Stimulated activated naive CD4-positive, alpha-beta T cell (primary cell): ENCODE measurements around the gene CHSY3.

Experiments
- DNase-seq, 6 experiments: peaks; one replicate each; lab custom pipeline; 2025; lab: John Stamatoyannopoulos, UW

CHSY3 gene

DNA sequence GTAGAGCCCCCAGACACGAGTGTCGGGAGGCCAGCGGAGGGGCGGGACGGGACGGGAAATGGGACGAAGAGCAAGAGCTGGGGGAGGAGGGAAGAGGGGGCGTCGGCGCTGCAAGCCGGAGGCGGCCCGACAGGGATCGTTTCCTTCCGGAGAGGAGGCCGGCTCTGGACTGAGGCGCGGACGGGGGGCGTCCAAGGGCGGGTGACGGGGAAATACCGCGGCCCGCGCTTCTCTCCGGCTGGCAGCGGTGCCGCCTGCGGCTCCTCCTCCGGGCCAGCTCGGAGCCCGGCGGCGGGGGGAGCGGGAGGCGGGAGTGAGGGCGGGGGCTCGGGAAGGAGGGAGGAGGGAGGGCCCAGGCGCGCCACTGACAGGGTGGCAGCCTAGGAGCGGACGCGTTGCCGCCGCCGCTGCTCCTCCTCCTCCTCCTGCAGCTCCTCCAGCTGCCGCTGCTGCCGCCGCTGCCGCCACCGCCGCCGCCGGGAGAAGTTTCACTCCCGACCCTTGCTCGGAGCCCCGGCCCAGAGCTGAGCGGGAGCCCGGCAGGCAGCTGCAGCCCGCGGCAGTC is at the start of gene CHSY3:
Gene CHSY3 (plus strand): TSS at position 364 of the 565 bp plus-strand sequence.
- peak in 1 of 6 experiments; percentile 11 for DNase-seq

DNA sequence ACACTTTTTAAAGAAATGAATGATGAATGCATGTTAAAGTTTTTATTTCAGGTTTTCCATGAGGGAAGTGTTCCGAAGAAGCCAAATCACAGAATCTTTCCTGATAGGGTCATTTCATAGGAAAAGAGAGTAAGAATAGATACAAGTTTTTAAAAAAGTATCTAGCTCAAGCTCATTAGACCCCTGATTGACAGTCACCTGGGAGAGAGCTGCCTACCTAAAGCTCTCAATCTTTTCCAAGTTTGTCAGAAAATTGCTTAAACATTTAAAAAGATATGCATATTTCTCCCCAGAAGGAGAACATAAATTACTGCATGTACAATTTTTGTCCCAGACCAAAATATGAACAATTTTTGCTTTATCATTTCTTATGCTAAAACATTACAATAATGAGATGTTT is 47.9 kb upstream of the CHSY3 start:
- DNase-seq: no peak

DNA sequence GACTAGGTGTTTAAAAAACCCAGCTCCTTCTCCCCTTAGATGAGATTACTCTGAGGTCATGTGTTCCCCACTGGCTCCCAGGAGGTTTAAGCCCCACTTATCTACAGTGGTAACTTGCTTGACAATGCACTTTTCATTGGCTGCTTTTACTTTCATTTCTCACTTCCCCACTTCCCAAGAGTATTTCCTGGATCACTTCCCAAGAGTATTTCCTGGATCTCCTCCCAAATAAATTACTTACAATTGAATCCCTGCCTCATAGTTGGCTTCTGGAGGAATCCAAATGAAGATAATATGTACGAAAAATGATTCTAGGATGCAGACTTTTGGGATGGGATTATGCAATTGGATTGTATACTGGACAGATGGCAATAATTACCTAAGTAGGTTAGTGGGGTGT is 47.1 kb upstream of the CHSY3 start:
- no peak for DNase-seq

DNA sequence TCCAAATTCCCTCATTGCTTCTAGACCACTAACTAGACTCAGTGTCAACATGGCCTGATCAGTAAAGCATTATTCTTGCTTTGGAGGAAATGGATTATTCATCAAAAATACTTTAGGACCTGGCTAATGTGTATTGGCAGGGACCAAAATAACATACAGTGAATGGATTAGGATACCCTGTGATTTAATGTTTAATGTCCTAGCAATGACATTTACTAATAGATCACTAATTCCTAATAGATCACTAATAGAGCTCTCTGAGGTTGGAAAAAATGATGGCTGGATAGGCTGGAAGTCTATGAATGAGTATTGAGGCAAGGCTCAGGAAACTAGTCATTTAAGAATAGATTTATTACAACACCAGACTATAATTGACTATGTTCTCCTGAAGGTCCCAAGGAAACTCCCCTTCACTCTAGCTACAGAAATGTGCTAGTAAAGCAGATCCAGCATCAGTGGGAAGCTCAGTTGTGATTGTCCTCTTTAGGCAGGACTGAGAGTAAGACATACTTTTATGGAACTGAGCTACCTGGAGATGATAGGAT is 46.1 kb upstream of the CHSY3 start:
- DNase-seq: no peak

DNA sequence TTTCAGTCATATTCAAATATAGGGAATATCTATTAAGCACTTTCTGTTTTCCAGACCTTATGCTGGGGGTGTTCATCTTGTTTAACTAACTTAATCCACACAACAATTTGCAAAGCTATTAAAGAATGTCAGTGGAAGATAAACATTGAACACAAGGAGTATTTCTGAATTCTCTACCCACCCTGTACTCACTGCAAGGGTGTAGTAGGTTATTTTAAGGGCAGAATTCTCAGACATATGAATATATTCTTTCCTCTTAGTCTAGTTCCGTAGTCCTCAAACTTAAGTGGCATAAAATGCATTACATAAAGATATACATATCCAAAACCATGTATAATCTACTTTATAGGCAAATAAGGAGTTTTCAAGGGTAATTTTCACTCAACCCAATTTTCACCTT is 19.9 kb upstream of the CHSY3 start:
- DNase-seq: no peak

DNA sequence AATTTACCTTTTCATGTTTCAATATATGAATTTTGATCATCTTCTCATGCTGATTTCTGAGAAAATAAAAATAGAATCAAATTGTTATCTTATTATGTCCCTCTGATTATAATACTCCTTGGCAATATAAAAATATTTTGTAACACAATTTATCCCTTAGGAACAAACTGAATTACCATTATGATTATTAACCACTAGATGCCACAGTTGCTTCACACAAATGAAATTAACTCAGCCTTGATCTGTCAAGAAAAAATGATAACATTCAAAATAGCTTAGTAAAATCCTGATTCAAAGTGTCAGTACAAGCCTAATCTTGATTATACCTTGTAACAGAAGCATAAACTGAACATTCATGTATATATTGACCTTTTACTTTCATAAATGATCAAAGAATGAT is 4.8 kb upstream of the CHSY3 start:
- no peak for DNase-seq

DNA sequence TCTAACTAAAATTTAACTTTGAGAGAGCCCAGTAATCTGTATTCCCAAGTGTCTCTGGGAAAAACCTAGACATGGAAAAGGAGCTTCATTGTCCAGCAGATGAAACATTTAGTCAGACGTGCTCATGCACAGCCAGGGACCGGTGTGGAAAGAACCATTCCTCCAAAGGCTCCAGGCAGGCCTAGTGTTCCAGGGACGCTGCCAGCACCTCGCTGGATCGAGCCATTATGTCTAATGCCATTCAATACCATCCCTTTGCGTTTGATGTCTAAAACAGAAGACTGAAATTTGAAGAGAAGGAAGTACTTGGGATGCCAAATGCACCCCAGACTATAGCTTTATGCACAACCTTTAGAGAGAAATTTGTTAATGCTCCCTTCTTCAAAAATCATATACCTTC is 1.4 kb upstream of the CHSY3 start:
- no peak for DNase-seq

DNA sequence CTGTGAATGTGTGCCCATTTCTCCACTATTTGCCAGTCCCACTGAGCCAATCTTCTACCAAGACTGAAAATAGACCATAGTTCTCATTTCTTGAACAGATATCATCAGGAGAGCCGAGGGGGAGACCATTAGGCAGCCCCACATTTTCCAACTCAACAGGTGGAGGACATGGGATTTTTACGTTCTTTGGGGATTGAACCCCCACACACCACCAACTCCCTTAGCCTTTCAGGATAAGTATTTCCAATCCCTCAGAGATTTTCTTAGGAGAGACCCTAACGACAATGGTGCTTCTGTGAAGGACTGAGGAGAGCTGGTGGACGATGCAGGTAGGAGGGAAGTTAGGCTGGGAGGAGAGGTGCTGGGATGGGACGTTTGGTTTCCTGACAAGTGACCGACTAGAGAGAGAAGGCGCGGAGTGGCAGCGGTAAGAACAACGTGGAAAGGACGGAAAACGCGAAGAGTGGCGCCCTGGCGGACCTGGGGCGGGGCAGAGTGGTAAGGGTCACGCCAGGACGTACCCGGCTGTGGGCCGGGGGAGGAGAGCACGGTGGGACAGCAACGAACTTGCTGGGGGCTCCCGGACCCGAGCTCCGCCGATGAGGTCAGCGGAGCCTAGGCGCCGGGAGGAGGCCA is 681 bp upstream of the CHSY3 start:
- no peak for DNase-seq

DNA sequence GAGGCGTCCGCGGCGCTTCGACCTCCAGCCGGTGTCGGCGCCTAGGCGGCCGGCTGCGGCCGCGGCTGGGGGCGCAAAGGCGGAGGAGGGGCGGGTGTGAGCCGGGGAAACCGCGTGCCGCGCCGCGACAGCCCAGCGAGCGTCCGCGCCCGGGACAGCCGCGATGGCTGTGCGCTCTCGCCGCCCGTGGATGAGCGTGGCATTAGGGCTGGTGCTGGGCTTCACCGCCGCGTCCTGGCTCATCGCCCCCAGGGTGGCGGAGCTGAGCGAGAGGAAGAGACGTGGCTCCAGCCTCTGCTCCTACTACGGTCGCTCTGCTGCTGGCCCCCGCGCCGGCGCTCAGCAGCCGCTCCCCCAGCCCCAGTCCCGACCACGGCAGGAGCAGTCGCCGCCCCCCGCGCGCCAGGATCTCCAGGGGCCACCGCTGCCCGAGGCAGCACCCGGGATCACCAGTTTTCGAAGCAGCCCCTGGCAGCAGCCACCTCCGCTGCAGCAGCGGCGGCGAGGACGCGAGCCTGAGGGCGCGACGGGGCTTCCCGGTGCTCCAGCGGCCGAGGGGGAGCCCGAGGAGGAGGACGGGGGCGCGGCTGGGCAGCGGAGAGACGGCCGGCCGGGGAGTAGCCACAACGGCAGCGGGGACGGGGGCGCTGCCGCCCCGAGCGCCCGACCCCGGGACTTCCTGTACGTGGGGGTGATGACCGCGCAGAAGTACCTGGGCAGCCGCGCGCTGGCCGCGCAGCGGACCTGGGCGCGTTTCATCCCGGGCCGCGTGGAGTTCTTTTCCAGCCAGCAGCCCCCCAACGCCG is 605 bp downstream of the CHSY3 start:
- no peak for DNase-seq

DNA sequence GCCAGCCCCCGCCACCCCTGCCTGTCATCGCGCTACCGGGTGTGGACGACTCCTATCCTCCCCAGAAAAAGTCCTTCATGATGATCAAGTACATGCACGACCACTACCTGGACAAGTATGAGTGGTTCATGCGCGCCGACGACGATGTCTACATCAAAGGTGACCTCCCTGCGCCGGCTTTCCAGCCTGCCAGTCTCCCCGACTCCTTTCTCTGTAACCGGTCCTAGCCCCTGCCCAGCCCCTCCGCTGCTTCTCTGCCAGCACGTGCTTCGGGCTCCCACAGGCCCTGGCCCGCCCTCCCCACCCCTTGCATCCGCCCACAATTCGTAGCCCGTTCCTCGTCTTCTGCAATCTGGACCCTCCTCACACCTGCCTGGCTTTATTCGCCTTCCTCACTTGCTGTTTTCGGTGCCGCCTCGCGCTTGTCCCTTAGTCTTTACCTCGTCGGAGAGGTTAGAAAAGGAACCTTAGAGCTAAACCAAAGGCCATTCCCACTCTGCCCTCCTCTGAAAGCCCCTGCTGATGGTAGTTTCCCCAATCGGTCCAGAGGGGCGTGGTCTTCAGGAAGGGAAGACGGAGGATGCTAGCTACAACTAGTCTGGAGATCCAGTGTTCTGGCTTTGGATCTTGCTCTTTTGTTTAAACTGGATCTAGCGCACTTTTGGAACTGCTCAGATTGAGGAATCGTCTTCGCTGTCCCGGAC is 1.4 kb downstream of the CHSY3 start:
- no peak for DNase-seq

DNA sequence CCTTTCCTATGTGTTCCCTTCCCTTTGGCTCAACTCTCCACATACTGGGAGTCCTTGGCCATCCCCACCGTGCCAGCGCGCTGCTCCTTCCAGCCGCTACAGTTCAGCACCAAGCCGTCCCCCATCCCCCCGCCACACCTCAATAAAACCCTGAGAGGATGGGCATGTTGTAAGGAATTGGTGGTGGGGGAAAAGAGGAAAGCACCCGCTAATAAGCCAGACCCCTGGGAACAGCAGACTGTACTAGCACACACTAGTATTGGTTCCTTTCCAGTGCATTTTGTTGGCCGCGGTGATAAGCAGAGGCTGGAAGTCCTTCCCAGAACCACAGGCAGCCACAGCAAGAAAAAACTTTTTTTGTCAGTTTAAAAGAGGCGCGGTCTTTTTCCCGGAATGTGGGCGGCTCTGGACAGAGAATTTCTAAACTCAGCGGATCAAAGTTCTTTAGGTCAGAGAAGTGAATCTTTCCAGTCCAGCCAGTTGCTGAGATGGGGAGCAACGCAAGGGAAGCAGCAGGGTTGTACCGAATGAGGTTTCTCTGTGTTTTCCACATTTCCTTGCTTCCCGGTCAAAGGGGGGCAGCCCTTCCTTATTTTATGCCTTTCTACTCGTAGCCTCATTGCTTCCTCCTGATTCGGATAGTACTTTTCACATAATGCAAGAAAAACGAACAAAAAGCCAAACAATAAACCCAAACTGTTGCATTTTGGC is 2.1 kb downstream of the CHSY3 start:
- DNase-seq: no peak

DNA sequence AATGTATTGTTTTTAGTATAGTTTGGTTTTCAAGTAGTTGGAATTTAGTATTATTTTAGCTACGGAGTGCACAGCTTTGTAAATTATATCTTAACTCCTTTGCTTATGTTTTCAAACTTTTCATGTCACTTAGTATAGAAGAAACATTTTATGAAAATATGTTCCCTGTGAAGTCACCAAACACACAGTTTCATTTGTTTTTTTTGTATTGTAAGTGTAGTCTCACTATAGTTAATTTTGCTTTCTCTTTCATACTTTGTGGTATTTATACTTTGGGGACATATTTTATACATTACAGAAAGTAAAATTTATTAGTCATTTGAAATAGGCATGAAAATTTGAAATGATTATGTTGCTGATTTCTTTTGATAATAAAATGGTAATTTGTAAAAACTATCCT is 5.0 kb downstream of the CHSY3 start:
- no peak for DNase-seq

DNA sequence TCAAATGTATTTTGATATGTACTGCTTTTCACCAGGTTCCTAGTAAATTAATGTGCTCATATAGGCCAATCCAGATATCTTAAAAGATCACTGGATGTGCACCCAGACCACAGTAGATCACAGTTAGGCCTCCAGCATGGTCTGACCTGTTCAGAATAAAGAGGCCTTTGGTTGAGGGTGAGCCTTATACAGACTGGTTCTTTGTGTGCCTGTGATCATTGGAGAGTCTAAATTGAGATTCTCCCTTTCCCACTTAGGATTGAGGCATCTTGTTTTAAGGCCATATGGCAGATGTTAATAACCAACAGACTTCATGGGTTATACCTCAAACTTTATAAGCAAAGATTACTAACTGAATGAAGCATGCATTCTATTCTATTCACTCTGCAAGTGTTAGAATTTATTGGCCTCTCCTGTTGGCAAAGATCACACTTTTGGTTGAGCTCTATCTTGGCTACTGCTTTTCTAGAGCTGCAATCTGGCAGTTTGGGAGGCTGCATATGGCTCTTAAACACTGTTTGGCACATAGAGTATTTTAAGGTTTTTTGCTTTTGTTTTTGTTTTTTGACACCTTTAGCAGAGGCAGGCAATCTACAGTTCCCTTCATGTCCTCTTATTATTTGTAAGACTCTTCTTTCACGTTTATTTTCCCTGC is 8.5 kb downstream of the CHSY3 start:
- DNase-seq: no peak

DNA sequence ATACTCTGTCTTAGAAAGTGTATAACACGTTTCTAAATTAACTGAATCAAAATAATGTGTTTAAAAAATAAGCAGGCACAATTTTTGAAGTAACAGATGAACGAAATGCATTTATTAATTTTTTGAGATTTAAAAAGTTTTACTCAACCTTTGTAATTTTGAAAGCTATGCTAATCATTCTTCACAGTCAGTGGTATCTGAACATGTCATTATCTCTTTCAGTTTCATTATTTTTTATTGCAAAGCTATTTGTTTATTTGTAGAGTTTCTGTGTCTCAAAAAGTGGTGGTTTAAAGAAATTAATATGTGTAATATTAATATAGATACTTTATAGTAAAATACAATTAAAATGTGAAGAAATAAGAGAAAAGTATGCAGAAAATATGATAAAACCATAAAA is 11.2 kb downstream of the CHSY3 start:
- no peak for DNase-seq

DNA sequence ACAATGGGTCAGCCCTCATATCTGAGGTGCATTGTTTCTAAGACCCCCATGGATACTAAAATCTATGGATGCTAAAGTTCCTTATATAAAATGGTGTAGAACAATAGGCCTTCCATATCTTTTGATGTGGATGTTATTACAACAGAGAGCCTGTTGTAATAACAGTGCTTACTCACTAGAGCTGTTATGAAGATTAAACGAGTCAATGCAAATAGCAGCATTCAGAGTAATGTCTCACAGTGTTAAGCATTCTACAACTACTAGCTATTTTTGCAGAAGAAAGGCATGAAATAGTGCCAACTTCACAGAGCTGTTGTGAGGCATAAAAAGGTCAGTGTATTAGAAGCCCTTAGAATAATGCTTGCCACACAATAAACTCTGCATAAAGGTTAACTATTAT is 13.0 kb downstream of the CHSY3 start:
- DNase-seq: no peak

DNA sequence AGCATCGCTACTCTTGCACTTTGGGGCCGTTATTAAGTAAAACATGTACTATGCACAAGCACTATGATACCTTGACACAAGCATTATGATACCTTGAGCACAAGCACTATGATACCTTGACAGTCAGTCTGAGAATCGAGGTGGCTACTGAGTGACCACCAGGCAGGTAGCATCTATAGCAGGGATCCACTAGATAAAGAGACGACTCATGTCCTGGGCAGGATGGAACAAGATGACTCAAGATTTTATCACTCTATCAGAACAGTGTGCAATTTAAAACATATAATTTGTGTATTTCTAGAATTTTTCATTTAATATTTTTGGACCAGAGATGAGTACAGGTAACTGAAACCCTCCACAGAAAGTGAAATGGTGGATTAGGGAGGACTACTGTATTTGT is 16.9 kb downstream of the CHSY3 start:
- no peak for DNase-seq

DNA sequence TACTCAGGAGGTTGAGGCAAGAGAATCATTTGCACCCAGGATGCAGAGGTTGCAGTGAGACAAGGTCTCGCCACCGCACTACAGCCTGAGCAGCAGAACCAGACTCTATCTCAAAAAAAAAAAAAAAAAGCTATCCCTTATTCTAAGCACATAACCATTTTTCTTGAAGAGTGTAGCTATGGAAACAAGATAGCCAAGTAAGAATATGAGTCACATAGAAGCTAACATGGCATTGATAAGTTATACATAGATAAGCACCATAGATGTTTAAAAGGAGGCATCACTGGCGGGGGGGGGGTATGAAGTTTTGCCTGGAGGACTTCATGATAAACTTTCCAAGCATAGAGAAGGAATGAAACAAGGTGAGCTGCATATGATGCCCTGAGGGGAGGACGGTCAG is 26.0 kb downstream of the CHSY3 start:
- no peak for DNase-seq

DNA sequence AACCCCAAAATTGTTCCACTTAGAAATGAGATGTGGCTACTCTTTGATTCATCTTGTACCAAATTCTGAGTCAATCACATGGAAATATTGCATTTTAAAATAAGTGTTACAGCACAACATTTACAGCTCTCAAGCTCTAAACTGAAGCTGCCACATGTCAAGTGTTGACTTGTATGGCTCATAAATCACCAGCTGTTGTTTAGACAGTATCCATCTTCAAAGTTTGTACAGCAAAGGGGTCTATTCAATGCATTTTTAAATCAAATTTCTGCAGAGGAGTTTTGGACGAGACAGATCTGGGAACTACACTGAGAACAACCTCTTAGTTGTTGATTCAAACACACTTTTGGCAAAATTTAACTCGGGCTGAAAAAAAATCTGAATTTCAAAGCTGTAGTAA is 31.4 kb downstream of the CHSY3 start:
- DNase-seq: no peak

DNA sequence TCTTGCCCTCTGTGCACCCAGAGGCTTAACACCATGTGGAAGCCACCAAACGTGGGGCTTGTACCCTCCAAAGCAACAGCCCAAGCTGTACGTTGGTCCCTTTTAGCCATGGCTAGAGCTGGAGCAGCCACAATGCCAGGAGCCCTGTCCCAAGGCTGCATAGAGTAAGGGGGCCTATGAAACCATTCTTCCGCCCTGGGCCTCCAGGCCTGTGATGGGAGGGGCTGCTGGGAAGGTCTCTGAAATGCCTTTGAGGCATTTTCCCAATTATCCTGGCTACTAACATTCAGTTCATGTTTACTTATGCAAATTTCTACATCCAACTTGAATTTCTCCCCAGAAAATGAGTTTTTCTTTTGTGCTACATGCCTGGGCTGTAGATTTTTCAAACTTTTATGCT is 33.8 kb downstream of the CHSY3 start:
- DNase-seq: no peak

DNA sequence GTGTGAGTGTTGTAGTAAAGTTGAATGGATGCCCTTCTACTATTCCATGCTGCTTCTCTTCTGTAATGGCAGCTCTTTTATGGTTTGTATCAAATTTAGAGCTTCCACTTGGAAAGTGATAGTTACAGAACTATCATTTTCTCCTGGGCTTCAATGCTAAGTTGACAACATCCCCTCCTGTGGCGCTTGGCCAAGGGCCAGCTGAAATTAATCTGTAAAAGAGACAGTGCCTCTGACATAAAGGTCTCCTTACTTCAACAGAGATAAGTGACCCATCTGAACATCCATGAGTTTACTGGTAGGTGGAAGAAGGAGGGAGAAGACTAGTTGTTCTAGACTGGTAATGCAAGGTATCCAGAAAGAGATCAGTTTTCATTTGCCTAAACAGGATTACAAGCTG is 39.7 kb downstream of the CHSY3 start:
- DNase-seq: no peak

DNA sequence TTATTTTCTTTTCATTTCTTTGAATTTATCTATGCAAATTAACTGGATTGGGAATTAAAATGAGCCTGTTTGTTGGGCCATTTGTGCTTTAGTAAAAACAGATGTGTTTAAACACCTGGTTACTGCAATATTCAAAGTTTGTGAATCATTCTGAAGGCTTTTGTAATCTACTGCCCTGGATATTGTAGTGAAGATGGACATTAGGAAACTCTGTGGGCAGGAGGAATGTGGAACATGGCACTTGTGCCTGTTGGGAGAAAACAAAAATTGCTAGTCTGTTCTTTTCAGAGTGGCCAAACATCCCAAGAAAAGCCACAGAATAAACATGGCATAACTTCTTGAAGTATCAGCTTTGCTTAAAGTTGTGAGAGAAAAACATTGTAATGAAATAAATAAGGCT is 40.8 kb downstream of the CHSY3 start:
- DNase-seq: no peak
